Posterior vena cava (tissue), 2 donors: ENCODE data around the gene ERLIN1. TPM values are rescaled to one million over a fixed set of nuclear protein-coding genes. Genes with fewer than 3 reads are reported as not detected.

ENCODE experiments used
- DNase-seq: peaks from one replicate; pipeline ENCODE4 v3.0.0-alpha.2; 2020; ENCODE audit warnings: low spot score
- intact Hi-C, 2 donors: fragments of 100-400 bp; cut with DNase I; formaldehyde crosslinking; loops; one replicate each; pipeline versions ENCODE4 v1.14.1 to v1.14.2; 2022 to 2023
- total RNA-seq, 2 donors: library from RNA; stranded (reverse); fragmentation: NEBNext Ultra II Directional; extraction: Animal tissue kit (Norgen Biotek cat#: 25700); gene quantifications; one replicate each; pipeline ENCODE4 v1.2.1, GENCODE V29; 2021
- donor health status: DM: yes; HTN: yes; CAD: no.
- donor health status: DM: yes; HTN: yes; CAD: no.

ERLIN1 gene
- total RNA-seq, 2 donors from 2014 or later: 17.3 to 20.0 TPM

DNA sequence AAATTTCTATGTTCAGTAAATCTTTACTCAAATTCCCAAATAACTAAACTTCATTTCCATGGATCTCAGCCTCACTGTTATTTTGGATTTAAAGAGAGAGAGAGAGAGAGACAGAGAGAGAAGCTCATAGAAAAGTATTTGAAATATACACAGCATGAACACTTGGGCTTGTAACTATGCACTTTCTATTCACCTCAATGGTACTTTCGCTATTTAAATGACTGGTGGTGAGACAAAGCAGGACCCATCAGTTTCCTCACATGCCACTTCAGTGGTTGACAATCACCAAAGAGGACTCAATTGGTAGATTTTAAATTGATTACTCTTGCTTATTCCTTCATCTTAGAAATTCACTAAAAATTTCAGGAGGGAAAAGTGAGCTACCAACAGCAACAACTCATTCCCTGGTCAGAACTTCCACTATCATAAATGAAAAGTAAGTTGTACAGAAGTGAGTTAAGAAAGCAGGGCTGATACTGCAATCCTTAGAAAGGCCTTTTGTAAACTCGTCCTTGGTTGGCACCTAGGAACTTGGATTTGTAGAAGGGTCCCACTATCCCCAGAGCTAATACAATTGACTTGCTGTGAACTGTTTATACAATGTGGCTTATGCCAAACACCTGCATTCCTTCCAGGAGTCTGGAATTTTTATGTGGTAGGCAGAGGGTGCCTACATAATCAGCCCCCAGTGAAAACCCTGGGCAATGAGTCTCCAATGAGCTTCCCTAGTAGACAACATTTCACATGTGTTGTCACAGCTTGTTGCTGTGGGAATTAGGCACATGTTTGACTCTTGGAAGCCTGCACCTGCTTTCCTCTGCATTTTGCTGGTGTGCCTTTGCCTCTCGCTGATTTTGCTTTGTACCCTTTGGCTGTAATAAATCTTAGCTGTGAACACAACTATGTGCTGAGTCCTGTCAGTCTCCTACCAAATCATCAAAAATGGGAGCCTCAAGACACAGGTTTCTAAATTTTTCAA, 10.8 kb downstream of the ERLIN1 start:
- no peak for DNase-seq
- intact Hi-C loops: no loop called here

DNA sequence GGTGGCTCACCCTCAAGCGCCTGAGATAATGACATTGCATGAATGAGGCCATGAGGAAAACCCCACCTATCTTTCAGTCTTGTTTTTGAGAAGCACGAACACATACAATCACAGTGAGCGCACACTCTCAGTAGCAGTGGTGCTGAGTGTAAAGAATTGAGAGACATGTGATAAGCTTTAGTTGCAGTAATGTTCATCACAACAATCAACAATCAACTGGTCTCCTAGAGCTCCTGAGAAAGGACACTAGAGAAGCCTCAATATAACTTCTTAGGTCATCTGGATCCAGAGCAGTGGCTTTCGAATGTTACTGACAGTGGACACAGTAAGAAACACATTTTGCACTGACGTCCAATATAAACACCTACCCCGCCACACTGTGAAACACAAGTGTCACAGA, 12.8 kb downstream of the ERLIN1 start:
- intact Hi-C loops: no loop called here

DNA sequence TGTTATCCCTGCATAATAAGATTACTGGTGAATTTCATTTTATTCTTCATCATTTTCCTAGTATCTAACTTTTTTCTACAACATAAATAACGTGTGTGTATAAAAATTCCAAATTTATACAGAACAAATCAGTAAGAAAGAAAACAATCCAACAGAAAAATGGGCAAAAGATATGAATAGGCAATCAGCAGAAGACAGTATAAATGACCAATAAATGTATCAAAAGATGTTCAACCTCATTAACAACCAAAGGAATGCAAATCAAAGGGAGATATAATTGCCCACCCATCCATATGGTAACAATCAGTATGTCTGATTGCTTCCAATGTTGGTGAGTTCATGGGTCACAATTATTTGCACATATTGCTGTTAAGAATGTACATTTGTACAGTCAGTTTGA, 13.5 kb downstream of the ERLIN1 start:
- no peak for DNase-seq

More for the DNA sequence above, 12.8 kb downstream of the ERLIN1 start:
- DNase-seq: no peak

DNA sequence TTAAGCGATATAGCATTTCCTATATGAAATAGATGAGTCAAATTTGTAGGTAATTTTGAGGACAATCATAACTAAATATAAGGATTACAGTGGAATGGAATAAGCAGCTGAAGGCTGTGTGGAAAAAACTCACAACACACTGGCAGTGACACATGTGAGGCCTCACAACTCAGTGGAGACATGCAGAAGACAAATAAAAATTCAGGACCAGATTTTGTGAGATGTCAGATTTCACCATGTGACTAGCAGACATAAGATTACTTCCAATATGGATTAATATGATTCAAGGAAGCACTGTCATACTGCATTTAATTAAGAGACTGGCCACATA, 17.6 kb downstream of the ERLIN1 start:
- no peak for DNase-seq
- intact Hi-C loops: no loop called here

More for the DNA sequence above, 13.5 kb downstream of the ERLIN1 start:
- intact Hi-C loops: no loop called here

DNA sequence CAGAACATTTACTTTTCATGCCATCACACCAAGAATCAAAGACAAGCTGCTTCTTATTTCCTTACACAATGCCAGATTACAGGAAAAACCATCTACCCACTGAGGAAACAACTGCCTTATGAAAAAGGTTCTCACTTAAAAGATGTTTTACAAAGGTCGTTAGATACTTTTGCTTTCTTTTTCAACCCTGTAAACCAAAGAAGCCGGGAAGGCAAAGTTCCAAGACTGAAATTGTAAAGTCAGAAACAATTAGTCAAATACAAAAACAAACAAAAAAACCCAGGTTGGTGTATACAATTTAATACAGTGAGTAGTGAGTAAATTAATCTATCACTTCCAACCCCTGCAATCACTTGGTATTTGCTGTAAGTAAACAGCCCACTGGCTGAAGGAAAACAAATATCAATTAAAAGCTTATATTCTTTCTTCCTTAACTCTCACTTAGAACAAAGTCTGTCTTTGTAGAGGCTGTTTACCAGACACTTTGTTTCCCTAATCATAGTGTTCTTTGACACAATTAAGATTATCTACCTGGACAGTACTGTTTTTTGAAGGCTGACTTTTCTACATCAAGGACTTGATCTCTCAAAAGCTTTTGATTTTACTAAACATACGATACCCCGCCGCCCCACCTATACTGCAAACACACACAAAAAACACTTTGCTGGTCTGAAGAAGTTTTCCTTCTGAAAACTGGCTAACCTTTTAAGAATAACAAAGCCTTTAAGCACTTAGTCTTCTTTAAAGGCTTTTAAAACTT, 18.1 kb downstream of the ERLIN1 start:
- DNase-seq: no peak
- intact Hi-C loops: no loop called here

DNA sequence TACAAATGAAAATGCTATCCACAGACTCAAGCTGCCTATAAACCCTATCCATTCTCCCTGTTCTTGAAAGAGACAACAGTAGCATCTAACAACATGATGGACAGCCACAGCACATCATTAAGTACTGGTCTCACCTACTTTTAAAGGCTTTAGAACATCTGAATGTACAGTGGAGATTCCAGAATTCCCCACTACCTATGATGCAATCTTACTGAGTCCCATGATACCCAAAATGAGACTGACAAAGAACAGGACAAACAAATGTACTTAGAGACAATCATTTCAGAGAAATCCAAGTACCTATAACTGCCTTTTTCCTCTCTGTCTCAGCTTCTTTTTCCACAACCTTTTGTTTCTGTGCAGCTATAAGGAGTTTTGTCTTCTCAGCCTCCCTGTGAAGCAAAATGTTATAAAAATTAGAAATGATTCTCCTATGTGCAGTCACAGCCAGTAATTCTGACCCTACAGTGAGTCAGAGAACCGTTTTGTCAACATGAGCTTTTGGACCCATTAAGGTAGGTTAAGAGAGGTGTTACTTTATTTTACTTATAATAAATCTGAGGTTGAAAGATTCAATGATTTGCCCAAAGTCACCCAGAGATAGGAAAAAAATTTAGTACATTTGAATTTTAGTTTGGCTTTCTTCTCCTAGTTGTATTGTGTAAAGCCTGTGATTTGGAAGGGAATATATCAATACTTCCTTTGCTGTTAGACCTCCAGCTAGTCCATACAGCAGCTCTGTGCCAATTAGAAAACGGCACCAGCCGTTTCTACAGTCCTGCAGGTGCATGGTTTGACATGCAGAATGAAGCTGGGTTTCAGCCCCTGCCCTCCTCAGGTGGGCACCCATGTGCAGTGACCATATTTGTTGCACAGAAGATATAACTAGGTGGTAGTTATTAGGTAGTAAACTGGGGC, 21.9 kb downstream of the ERLIN1 start:
- DNase-seq: no peak
- intact Hi-C loops: no loop called here

DNA sequence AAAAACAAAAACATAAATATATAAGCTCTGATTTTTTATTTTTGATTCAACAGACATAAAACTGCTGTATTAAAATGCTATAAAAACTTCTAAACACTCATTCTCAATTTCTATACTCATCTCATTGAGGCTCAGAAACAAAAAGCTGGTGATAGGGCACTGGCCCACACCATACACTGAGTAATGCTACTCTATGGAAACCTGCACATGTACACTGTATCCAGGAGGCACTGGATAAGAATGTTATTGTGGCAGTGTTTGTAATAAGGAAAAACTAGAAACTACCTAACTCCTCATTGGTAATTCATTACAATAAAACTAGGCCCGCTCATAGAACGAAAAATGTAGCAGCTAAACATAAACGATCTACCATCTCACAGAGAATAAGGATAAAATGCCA, 23.1 kb downstream of the ERLIN1 start:
- no peak for DNase-seq
- intact Hi-C loops: no loop called here

DNA sequence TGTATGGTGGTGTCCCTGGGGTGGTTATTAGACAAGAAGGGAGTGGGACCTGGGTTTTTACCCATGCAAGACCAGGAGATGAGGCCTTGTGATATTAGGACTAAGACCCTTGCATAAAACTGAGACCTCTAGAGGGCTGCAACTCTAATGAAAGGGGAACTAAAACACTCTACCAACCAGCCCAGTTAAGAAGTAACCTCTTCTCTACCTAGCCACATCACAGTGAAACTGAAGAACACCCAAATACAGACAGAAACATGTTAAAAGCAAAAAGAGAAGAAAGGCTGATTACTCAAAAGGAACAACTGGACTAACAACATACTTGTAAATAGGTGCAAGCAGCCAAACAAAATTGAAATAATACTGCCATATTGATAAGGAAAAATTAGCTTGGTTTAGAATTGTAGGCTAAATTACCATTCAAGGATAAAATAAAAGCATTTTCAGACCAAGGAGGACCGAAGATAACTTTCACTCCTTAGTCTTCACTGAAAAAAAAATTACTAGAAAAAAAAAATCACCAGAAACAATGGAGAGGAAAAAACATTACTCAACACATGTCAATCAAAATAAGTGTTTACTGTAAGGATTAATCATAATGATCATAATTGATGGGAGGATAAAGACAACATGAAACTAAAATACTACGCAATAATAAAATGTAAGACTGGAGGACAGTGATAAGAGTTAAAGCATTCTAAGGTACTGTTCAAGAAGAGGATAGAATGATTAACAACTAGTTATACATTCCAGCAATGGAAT, 27.6 kb downstream of the ERLIN1 start:
- intact Hi-C loops: no loop called here
- DNase-seq: no peak

DNA sequence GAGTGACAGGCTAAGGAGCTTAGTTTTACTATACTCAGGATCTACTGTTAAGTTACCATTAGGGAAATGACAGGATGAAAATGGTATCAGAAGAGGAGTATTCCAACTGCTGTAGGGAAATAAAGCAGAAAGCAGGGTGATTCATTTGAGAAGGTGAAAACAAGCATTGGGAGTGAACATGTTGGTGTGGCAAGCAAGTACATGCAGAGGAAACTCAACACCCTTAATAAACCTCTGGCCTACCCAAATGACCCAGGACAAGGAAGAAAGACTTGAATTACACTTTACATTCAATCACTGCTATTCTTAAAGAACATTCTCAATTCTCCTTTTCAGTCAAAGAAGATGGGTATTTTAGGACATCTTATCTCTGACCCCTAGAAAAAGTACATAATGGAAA, 28.7 kb downstream of the ERLIN1 start:
- intact Hi-C loops: no loop called here
- DNase-seq: no peak

DNA sequence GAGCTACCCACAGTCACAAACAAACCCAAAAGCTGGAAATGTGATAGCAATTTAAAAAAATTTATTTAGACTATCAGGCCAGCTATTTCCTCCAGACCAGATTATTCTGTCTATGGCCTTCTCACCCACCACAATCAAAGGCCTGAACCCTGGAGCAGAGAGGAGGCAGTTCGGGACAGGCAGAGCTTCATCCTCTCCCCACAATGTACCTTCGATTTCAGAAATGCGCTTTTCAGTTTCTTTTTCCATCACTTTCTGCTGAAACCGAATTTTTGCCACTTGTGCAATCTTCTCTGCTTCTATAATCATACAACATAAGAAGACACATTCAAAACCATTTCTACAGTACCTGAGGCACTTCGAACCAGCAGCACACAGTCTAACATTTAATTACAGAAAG, 29.9 kb downstream of the ERLIN1 start:
- intact Hi-C loops: no loop called here

DNA sequence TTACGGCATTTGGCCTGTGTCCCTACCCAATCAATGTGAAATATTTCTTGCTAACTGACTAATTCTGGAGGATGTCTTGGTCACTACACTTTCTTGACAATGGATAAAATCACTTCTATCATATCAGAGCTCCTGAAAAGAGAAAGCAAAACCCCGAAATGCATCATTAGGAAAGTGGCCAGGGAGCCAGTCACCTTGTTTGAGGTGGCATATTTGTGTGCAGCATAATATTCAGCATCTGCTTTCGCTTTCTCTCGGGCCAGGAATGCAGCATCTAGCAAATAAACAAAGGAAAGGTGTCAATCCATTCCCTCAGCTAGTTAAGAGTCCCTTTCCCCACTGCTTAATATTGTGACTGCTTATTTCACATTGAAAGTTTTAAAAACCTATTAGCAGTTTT, 31.2 kb downstream of the ERLIN1 start:
- DNase-seq: no peak
- intact Hi-C loops: no loop called here

More for the DNA sequence above, 29.9 kb downstream of the ERLIN1 start:
- no peak for DNase-seq

DNA sequence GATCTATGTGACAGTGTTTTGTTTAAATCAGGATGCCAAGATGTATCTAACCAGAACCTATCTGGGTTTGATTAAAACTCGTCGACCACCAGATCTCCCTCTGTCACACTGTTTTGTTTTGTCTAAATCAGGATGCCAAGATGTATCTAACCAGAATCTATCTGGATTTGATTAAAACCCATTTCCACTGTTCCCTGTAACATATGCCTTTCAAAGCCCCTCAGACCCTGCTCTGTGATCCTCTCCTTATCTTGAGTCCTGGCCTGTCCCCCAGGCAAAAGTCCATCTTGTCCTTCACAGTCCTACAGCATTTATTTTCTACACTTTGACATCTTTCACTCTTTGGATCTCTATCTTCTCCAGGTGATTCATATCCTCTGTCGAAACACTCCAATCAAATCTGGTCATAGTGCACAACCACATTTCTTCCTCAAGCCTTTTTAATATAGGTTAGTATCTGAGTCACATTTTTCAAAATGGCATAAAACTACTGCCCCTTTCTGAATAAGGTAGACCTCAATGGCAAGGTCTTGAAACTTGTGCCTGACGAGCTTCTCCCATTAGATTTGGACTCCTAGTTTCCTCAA, 32.5 kb downstream of the ERLIN1 start:
- intact Hi-C loops: no loop called here
- DNase-seq: no peak

DNA sequence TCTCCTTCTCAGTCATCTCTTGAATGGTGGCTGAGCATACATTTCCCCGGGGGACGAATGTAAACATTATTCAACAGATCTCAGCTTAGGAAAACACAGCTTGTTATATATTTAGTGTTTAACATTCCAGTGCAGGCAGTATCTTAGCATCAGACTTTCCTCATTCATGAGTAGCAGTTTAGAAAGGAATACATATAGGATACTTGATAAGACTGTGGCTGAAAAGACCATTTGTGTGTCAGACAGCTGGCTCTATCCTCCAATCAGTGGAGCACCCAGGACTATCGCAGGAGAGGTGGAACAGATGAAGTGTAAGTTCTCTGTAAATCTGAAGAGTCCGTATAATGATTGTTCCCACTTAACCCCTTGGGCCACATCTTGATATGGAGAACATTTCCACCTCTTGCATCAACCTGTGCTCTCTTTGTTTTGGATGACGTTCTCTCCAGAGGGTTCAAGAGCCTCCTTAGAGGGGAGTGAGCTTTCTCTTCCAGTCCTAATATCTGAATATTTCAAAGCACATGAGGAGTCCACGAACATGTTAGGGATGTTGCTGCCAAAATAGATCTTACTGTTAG, 34.0 kb downstream of the ERLIN1 start:
- intact Hi-C loops: no loop called here
- DNase-seq: no peak

DNA sequence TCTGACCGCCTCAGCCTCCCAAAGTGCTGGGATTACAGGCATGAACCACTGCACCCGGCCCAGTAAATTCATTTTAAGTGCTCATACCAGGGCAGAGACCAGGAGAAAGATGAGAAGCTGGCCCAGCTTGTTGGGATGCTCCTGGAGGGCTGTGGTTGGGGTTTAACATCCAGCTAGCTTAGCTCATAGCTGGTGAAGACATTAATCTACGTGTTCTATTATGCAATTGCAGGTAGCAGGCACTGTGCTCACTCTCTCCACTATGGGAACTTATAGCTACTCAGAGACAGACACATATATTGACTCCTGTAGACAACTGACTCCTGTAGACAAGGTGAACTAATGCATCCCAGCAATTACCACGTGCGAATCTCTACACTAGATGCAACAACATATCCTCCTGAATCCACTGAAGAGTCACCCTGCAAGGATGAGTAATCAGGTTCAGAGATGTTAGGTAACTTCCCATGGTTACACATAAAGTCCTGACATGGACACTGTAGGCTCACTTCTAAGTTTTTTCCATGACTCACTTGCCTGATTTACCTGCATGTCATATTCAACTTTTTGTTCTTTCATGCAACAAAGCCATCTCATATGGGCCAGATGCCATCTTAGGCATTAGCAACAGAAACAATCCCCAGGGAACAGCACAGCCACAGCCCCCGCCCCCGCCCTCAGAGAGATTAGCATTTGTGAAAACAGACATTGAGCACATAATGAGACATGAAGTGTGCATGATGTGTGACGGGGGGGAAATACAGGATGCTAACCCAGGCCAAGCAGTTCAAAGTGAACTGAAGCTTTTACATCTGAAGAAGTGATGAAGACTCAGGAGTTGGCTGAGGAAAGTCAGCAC, 37.2 kb downstream of the ERLIN1 start:
- intact Hi-C loops: no loop called here

DNA sequence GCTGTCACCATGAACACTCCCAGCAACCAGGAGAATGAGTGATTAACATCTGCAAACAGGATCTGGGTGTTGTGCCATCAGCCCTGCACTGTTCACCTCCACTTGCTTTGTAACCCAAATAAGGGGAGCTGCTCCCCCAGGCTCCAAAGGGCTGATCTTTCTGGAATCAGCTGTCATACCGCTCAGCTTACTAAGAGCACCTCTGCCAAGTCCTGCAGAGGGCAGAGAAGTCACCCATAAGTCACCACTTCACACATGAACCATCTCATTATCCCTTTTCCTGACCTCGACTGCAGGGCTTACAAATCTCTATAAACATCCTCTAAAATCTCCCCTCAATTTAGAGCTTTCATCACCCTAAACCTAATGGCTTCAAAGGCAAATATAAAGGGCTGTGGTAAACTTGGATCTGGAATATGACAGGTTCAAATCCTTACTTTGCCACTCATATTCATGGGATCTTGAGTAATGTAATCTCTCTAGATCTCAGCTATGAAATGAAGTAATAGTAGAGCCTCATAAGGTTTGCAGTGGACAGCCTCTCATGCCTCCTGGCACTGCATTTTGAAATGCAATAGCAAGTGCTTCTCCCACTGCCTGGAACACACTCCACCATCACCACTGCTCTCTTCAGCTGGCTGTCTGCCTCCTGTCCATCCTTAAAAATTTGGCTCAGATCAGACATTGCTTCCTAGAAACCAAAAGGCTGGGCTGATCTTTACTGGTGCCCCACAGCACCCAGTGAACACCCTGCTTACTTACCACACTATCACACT, 38.8 kb downstream of the ERLIN1 start:
- DNase-seq: no peak
- intact Hi-C loops: no loop called here

More for the DNA sequence above, 37.2 kb downstream of the ERLIN1 start:
- no peak for DNase-seq

DNA sequence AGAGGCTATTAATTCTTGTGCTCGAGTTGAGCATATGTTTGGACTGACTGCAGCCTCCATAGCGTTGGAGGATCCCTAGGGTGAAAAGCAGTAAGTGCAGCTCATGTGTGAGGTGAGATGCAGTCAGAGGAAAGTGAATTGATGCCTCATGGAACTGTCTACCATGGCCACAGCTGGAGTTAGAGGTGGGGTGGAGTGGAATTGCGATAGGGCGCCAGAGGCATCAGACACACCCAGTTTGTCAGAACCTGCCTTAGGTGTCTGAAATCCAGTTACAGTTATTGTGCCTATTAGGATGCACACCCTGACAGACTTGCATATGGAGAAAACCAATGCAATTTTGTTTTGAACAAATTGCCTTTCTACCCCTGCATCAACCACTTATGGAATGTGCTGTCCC, 39.4 kb downstream of the ERLIN1 start:
- DNase-seq: no peak
- intact Hi-C loops: no loop called here
